Tibial artery (tissue), 4 donors: ENCODE data around the gene COMMD4.

ENCODE experiments used
- DNase-seq, 2 donors: peaks; one replicate each; pipeline ENCODE4 v3.0.0-alpha.2; 2019
- H3K27ac ChIP-seq, 2 donors: fragments of 200-600 bp; sonication (generic) in 1 of 2; 1 replicate in 1 of 2; 2 replicates in 1 of 2; pipeline ENCODE4 v1.5.1; 2018 to 2019; ENCODE audit warnings: mild to moderate bottlenecking in 1 of 2
- H3K27me3 ChIP-seq, 2 donors: fragments of 200-600 bp; sonication (generic) in 1 of 2; one replicate each; pipeline versions ENCODE4 v1.5.1 to v1.6.0; 2016 to 2019
- H3K36me3 ChIP-seq, 3 donors: fragments of 200-600 bp; sonication (generic) in 2 of 3; one replicate each; pipeline ENCODE4 v1.5.1; 2016 to 2019; ENCODE audit warnings: mild to moderate bottlenecking in 2 of 3
- H3K4me1 ChIP-seq, 4 donors: fragments of 200-600 bp; sonication (generic) in 2 of 4; 1 replicate in 3 of 4; 2 replicates in 1 of 4; pipeline ENCODE4 v1.5.1; 2016 to 2019
- H3K4me3 ChIP-seq, 2 donors: fragments of 200-600 bp; sonication (generic) in 1 of 2; 1 replicate in 1 of 2; 2 replicates in 1 of 2; pipeline ENCODE4 v1.5.1; 2018 to 2019; ENCODE audit warnings: mild to moderate bottlenecking in 2 of 2
- H3K9me3 ChIP-seq, 3 donors: fragments of 200-600 bp; sonication (generic) in 1 of 3; one replicate each; pipeline ENCODE4 v1.5.1; 2016 to 2019
- intact Hi-C: fragments of 100-400 bp; cut with DNase I; formaldehyde crosslinking; loops from one replicate; pipeline ENCODE4 v1.15.0; 2023; ENCODE audit warnings: low total_unique reads
- TF ChIP-seq, protein P1 (sequence below), 2 experiments: fragments of 200-600 bp in 1 of 2; fragments of 450-650 bp in 1 of 2; IDR thresholded peaks; one replicate each; pipeline ENCODE4 v1.5.1; 2017 to 2019; ENCODE audit warnings: antibody characterized with exemption in 2 of 2, mild to moderate bottlenecking in 1 of 2, moderate library complexity in 1 of 2

Gene COMMD4

DNA sequence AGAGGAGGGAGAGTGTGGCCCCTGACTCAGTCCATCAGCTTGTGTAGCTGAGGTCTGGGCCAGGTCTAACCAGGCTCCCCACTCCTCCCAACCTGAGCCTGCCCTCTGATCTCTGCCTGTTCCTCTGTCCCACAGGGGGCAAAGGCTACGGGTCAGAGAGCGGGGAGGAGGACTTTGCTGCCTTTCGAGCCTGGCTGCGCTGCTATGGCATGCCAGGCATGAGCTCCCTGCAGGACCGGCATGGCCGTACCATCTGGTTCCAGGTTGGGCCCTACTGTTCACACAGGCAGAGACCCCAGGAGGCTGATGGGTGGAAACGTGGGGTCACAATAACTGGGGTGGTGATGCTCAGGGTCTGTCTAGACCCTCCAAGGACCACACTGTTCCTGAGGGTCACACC, 17.7 kb downstream of the COMMD4 start:
- H3K27ac ChIP-seq, result no peak overlapping the region
- peaks cover 9 to 52% (median 35%) of the 10 kb centered on the region in 3 donors for H3K36me3 ChIP-seq
- intact Hi-C loops, result no loop called here
- TF ChIP-seq, protein P1, sequence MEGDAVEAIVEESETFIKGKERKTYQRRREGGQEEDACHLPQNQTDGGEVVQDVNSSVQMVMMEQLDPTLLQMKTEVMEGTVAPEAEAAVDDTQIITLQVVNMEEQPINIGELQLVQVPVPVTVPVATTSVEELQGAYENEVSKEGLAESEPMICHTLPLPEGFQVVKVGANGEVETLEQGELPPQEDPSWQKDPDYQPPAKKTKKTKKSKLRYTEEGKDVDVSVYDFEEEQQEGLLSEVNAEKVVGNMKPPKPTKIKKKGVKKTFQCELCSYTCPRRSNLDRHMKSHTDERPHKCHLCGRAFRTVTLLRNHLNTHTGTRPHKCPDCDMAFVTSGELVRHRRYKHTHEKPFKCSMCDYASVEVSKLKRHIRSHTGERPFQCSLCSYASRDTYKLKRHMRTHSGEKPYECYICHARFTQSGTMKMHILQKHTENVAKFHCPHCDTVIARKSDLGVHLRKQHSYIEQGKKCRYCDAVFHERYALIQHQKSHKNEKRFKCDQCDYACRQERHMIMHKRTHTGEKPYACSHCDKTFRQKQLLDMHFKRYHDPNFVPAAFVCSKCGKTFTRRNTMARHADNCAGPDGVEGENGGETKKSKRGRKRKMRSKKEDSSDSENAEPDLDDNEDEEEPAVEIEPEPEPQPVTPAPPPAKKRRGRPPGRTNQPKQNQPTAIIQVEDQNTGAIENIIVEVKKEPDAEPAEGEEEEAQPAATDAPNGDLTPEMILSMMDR (IDR thresholded peaks at IDR 0.05), result no peak
- DNase-seq, result peak in 1 of 2 donors; percentile 57
- no peaks in the 10 kb centered on the region for H3K9me3 ChIP-seq
- H3K27me3 ChIP-seq, result no peaks in the 10 kb centered on the region
- no peak overlapping the region for H3K4me3 ChIP-seq
- peaks cover 0 to 12% (median 8%) of the 10 kb centered on the region in 4 donors for H3K4me1 ChIP-seq

DNA sequence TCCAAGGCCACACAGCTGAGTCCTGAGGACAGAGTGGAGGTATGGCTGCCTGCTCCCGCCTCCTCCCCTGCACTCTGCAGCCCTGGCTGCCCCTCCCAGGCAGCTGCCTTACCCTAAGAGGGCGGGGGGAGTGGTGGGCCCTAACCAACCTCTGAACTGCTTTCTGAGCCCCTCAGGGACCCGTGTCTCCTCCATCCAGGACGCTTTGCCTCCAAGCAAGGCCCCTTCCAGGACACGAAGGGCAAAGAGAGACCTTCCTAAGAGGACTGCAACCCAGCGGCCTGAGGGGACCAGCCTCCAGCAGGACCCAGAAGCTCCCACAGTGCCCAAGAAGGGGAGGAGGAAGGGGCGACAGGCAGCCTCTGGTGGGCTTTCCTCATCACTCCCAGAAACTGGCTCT, 18.6 kb downstream of the COMMD4 start:
- Histone ChIP-seq H3K27me3 (no peaks in the 10 kb centered on the region), H3K36me3 (peaks cover 12 to 61% (median 43%) of the 10 kb centered on the region in 3 donors), H3K27ac (no peak overlapping the region), H3K4me3 (no peak overlapping the region), H3K4me1 (peaks cover 0 to 4% (median under 1%) of the 10 kb centered on the region in 4 donors), H3K9me3 (no peaks in the 10 kb centered on the region)
- DNase-seq, result no peak
- intact Hi-C loops, result no loop called here
- TF ChIP-seq, protein P1 (IDR thresholded peaks at IDR 0.05), result no peak

DNA sequence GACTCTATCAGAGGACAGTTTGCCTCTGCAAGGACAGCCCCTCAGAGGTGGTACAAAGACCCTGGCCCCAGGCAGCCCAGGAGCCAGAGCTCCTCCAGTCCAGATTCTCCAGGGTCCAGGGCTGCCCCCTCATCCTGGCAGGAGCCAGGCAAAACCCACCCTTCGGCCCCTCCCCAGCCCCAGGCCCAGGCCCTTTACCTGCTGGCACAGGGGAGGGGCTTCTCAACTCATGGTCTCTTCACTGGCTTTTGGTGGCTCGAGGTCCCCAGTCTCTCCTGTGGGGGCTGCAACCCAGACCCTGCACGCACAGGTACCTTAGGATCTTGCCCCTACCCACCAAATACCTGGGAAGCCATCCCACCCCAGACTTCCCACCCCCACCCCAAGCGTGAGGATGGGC, 19.5 kb downstream of the COMMD4 start:
- Histone ChIP-seq H3K9me3 (no peaks in the 10 kb centered on the region), H3K27me3 (no peaks in the 10 kb centered on the region), H3K36me3 (peaks cover 19 to 70% (median 49%) of the 10 kb centered on the region in 3 donors), H3K4me3 (no peak overlapping the region), H3K4me1 (no peaks in the 10 kb centered on the region), H3K27ac (no peak overlapping the region)
- intact Hi-C loops, result no loop called here
- no peak for DNase-seq
- TF ChIP-seq, protein P1 (IDR thresholded peaks at IDR 0.05), result no peak

DNA sequence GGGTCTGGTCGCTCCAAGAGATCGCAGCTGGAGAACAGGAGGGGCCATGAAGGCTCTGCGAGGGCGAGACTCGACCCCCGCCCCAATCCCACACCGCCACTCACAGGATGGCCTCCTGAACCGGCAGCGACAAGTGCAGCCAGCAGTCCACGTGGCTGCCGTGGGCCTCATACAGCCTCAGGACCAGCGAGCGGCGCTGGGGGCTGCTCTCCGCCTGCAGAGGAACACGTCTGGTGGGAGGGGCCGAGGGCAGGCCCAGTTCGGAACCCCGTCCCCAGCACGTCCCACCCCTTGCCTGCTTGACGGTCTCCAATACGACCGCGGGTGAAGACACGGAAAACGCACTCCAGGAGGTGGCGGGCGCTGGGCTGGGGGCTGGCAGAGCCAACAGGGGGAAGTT, 20.1 kb downstream of the COMMD4 start:
- TF ChIP-seq, protein P1 (IDR thresholded peaks at IDR 0.05), result no peak
- Histone ChIP-seq H3K4me1 (no peaks in the 10 kb centered on the region), H3K9me3 (no peaks in the 10 kb centered on the region), H3K27ac (no peak overlapping the region), H3K36me3 (peaks cover 19 to 76% (median 53%) of the 10 kb centered on the region in 3 donors), H3K27me3 (no peaks in the 10 kb centered on the region), H3K4me3 (no peak overlapping the region)
- DNase-seq, result no peak
- intact Hi-C loops, result no loop called here

DNA sequence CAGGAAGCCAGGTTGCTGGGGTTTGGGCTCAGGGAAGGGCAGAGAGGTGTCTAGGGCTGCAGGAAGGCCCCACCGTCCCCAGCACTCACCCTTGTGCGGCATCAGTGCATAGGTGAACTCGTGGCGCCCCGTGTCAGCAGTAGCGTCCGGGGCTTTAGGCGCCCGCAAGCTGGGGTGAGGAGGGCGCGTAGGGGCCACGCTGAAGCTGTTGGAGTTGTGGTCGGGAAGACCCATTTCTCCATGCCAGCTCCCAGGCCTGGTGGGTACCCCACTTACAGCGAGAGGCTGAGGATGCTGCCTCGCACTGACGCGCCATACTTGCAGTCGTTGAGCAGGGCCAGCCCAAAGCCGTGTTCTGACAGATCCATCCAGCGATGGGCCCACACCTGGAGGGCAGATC, 20.7 kb downstream of the COMMD4 start:
- H3K27ac ChIP-seq, result no peak overlapping the region
- TF ChIP-seq, protein P1 (IDR thresholded peaks at IDR 0.05), result no peak
- H3K27me3 ChIP-seq, result no peaks in the 10 kb centered on the region
- H3K4me3 ChIP-seq, result no peak overlapping the region
- H3K4me1 ChIP-seq, result no peaks in the 10 kb centered on the region
- no peaks in the 10 kb centered on the region for H3K9me3 ChIP-seq
- DNase-seq, result no peak
- intact Hi-C loops, result no loop called here
- H3K36me3 ChIP-seq, result peaks cover 19 to 82% (median 58%) of the 10 kb centered on the region in 3 donors
